WERI-Rb-1 (cell line): ENCODE measurements around the gene LDHD.

Experiments used
- DNase-seq: peaks from one replicate; pipeline ENCODE4 v3.0.0-alpha.2; 2020
- H3K27ac ChIP-seq: fragments of 250-450 bp; sonication (Bioruptor Pico); 2 replicates; pipeline ENCODE4 v1.5.1; 2020; ENCODE audit warnings: mild to moderate bottlenecking, moderate library complexity
- H3K27me3 ChIP-seq: fragments of 250-450 bp; sonication (Bioruptor Pico); 2 replicates; pipeline ENCODE4 v1.5.1; 2021; ENCODE audit warnings: mild to moderate bottlenecking, low read depth, moderate library complexity; ENCODE audit not compliant: insufficient read depth, severe bottlenecking
- H3K36me3 ChIP-seq: fragments of 250-450 bp; sonication (Bioruptor Pico); 2 replicates; pipeline ENCODE4 v1.5.1; 2020; ENCODE audit warnings: mild to moderate bottlenecking, moderate library complexity
- H3K4me3 ChIP-seq: 2 replicates; pipeline ENCODE4 v1.5.1; 2011; ENCODE audit warnings: low read depth, mild to moderate bottlenecking, control low read depth, low read length
- H3K9me3 ChIP-seq: fragments of 250-450 bp; sonication (Bioruptor Pico); 2 replicates; pipeline ENCODE4 v1.5.1; 2021; ENCODE audit warnings: mild to moderate bottlenecking, moderate library complexity; ENCODE audit not compliant: severe bottlenecking
- CTCF ChIP-seq: IDR thresholded peaks from 2 replicates; pipeline ENCODE4 v1.5.1; 2011; ENCODE audit warnings: low read depth, mild to moderate bottlenecking, control low read depth, inconsistent platforms, low read length

The LDHD gene

GRCh38 chr16:75099075-75099667 is 17.4 kb downstream of the LDHD start:
- H3K27me3 ChIP-seq, result no peaks in the 10 kb centered on the region
- H3K4me3 ChIP-seq, result no peak overlapping the region
- DNase-seq, result peak; percentile 68
- H3K9me3 ChIP-seq, result no peaks in the 10 kb centered on the region
- peaks cover 10% of the 10 kb centered on the region for H3K36me3 ChIP-seq
- peak overlapping the region; percentile 34 for H3K27ac ChIP-seq
- no peak for TF ChIP-seq CTCF

- no peak for DNase-seq
- no peak overlapping the region for H3K4me3 ChIP-seq
- peak overlapping the region; percentile 11 for H3K27ac ChIP-seq
- TF ChIP-seq CTCF, result no peak
- H3K27me3 ChIP-seq, result no peaks in the 10 kb centered on the region
- no peaks in the 10 kb centered on the region for H3K9me3 ChIP-seq
- H3K36me3 ChIP-seq, result peaks cover 10% of the 10 kb centered on the region
Observed at GRCh38 chr16:75097941-75098901, 18.4 kb downstream of the LDHD start.

GRCh38 chr16:75097191-75097761 is 19.3 kb downstream of the LDHD start:
- DNase-seq, result no peak
- H3K27me3 ChIP-seq, result no peaks in the 10 kb centered on the region
- no peak overlapping the region for H3K27ac ChIP-seq
- H3K4me3 ChIP-seq, result no peak overlapping the region
- H3K9me3 ChIP-seq, result no peaks in the 10 kb centered on the region
- no peak for TF ChIP-seq CTCF
- H3K36me3 ChIP-seq, result peaks cover 10% of the 10 kb centered on the region

GRCh38 chr16:75096656-75097055 is 19.9 kb downstream of the LDHD start:
- H3K27ac ChIP-seq, result no peak overlapping the region
- peak; percentile 38; the same call in 1 of the 2 replicates for TF ChIP-seq CTCF
- DNase-seq, result no peak
- H3K36me3 ChIP-seq, result peaks cover 10% of the 10 kb centered on the region
- no peak overlapping the region for H3K4me3 ChIP-seq
- H3K9me3 ChIP-seq, result no peaks in the 10 kb centered on the region
- no peaks in the 10 kb centered on the region for H3K27me3 ChIP-seq

GRCh38 chr16:75095204-75095621 is 21.4 kb downstream of the LDHD start:
- peaks cover 10% of the 10 kb centered on the region for H3K36me3 ChIP-seq
- H3K4me3 ChIP-seq, result no peak overlapping the region
- no peak overlapping the region for H3K27ac ChIP-seq
- no peak for TF ChIP-seq CTCF
- no peak for DNase-seq
- no peaks in the 10 kb centered on the region for H3K9me3 ChIP-seq
- H3K27me3 ChIP-seq, result no peaks in the 10 kb centered on the region
